Loucy (cell line): ENCODE measurements around the gene SERPINB6.

Experiments used
- H2AFZ ChIP-seq: fragments of 200-600 bp; sonication (generic); 2 replicates; pipeline ENCODE4 v1.6.0; 2016; ENCODE audit warnings: antibody characterized with exemption, mild to moderate bottlenecking, low read length, moderate library complexity
- H3F3A ChIP-seq: fragments of 200-600 bp; 2 replicates; pipeline ENCODE4 v1.6.0; 2016; ENCODE audit warnings: antibody characterized with exemption, low read depth, mild to moderate bottlenecking
- H3K27me3 ChIP-seq: fragments of 200-600 bp; sonication (generic); 2 replicates; pipeline ENCODE4 v1.6.1; 2014; ENCODE audit warnings: low read length, mild to moderate bottlenecking; ENCODE audit not compliant: insufficient read depth, poor library complexity, severe bottlenecking
- H3K36me3 ChIP-seq: fragments of 200-600 bp; sonication (generic); 2 replicates; pipeline ENCODE4 v1.6.1; 2016; ENCODE audit warnings: low read length; ENCODE audit not compliant: insufficient read depth
- H3K4me1 ChIP-seq: fragments of 200-600 bp; sonication (generic); 2 replicates; pipeline ENCODE4 v1.5.1; 2014; ENCODE audit warnings: low read length, mild to moderate bottlenecking; ENCODE audit not compliant: insufficient read depth, poor library complexity, severe bottlenecking
- H3K4me2 ChIP-seq: fragments of 200-600 bp; sonication (generic); 2 replicates; pipeline ENCODE4 v1.6.0; 2014; ENCODE audit warnings: antibody characterized with exemption, low read length, low read depth, mild to moderate bottlenecking; ENCODE audit not compliant: poor library complexity, severe bottlenecking
- H3K4me3 ChIP-seq: fragments of 200-600 bp; sonication (generic); 2 replicates; pipeline ENCODE4 v1.5.1; 2014; ENCODE audit warnings: low read length, mild to moderate bottlenecking, mixed read lengths; ENCODE audit not compliant: poor library complexity, severe bottlenecking
- H3K79me2 ChIP-seq: fragments of 200-600 bp; sonication (generic); 2 replicates; pipeline ENCODE4 v1.6.1; 2014; ENCODE audit warnings: low read length; ENCODE audit not compliant: insufficient read depth
- H3K9ac ChIP-seq: fragments of 200-600 bp; sonication (generic); 2 replicates; pipeline ENCODE4 v1.6.0; 2014; ENCODE audit warnings: mild to moderate bottlenecking, low read depth, low read length, moderate library complexity; ENCODE audit not compliant: poor library complexity, severe bottlenecking
- H3K9me2 ChIP-seq: fragments of 200-600 bp; sonication (generic); replicated peaks from 2 replicates; pipeline ENCODE4 v1.6.1; 2016; ENCODE audit warnings: low read depth, low read length, mixed read lengths
- H3K9me3 ChIP-seq: fragments of 200-600 bp; sonication (generic); 2 replicates; pipeline ENCODE4 v1.6.1; 2014; ENCODE audit warnings: mild to moderate bottlenecking, antibody characterized with exemption, low read length, low read depth; ENCODE audit not compliant: insufficient read depth
- H4K20me1 ChIP-seq: fragments of 200-600 bp; sonication (generic); 2 replicates; pipeline ENCODE4 v1.6.0; 2014; ENCODE audit warnings: antibody characterized with exemption, low read length, mild to moderate bottlenecking; ENCODE audit not compliant: insufficient read depth, poor library complexity, severe bottlenecking
- EZH2phosphoT487 ChIP-seq: fragments of 200-600 bp; IDR thresholded peaks from 2 replicates; pipeline ENCODE4 v1.6.1; 2018; ENCODE audit warnings: antibody characterized with exemption, mild to moderate bottlenecking, moderate library complexity, borderline replicate concordance
- TF ChIP-seq, protein P1 (sequence below): fragments of 200-600 bp; sonication (generic); conservative IDR thresholded peaks from 2 replicates; pipeline ENCODE4 v1.5.1; 2014; ENCODE audit warnings: mild to moderate bottlenecking, antibody characterized with exemption, low read length

The SERPINB6 gene

DNA sequence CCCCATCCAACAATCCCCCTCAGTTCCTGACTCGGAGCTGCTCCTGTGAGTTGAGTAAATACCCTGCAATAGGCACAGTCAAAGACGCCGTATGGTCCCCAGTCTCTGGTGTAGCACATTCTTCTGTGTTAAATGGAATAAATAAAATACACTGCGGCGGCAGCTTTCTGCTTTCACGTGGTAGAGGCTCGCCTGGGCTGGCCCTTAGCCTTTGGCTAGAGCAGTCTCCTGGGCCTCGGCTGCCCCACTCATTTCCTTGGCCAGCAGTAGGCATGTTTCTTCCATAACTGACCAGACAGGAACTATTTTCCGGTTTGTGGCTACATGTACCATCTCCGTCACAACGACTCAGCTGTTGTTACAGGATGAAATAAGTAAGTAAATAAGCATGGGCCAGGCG is 20.7 kb downstream of the SERPINB6 start:
- Histone ChIP-seq H3K79me2 (no peaks in the 10 kb centered on the region), H3K9me3 (no peaks in the 10 kb centered on the region), H3K9ac (no peak overlapping the region), H3K36me3 (no peaks in the 10 kb centered on the region), H3K9me2 (no peaks in the 10 kb centered on the region), H3K4me1 (peaks cover 4% of the 10 kb centered on the region), H4K20me1 (no peaks in the 10 kb centered on the region), H3K27me3 (no peaks in the 10 kb centered on the region), H3K4me2 (no peak overlapping the region), H2AFZ (no peak overlapping the region), H3K4me3 (no peak overlapping the region), H3F3A (no peaks in the 10 kb centered on the region)
- TF ChIP-seq, protein P1, sequence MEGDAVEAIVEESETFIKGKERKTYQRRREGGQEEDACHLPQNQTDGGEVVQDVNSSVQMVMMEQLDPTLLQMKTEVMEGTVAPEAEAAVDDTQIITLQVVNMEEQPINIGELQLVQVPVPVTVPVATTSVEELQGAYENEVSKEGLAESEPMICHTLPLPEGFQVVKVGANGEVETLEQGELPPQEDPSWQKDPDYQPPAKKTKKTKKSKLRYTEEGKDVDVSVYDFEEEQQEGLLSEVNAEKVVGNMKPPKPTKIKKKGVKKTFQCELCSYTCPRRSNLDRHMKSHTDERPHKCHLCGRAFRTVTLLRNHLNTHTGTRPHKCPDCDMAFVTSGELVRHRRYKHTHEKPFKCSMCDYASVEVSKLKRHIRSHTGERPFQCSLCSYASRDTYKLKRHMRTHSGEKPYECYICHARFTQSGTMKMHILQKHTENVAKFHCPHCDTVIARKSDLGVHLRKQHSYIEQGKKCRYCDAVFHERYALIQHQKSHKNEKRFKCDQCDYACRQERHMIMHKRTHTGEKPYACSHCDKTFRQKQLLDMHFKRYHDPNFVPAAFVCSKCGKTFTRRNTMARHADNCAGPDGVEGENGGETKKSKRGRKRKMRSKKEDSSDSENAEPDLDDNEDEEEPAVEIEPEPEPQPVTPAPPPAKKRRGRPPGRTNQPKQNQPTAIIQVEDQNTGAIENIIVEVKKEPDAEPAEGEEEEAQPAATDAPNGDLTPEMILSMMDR: no peak
- no peak for TF ChIP-seq EZH2phosphoT487

DNA sequence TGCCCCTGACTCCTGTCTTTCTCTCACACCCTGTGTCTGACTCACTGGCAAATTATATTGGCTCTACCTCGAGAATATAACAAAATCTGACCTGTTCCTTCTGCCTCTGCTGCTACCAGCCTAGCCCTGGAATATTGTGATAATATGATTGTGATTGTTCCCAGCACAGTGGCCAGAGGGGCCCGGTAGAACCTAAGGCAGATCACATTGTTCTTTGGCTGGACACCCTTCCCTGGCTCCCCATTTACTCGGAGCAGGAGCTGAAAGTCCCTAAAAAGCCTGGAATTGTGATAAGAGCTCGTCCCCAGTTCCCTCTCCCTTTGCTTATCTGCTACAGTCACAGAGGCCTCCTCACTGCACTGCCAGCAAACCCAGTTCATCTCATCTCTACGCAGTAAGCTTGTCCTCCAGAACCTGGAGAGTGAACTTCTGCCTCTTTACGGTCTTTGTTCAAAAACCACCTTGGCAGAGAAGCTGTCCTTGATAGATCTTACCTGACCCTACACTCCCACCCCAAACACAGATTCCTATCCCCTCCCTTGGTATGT is 21.8 kb downstream of the SERPINB6 start:
- Histone ChIP-seq H3K9ac (no peak overlapping the region), H3K4me3 (no peak overlapping the region), H3K27me3 (no peaks in the 10 kb centered on the region), H4K20me1 (no peaks in the 10 kb centered on the region), H3K36me3 (no peaks in the 10 kb centered on the region), H3K79me2 (no peaks in the 10 kb centered on the region), H3K9me3 (no peaks in the 10 kb centered on the region), H3K9me2 (no peaks in the 10 kb centered on the region), H2AFZ (no peak overlapping the region), H3K4me1 (peaks cover 10% of the 10 kb centered on the region), H3F3A (no peaks in the 10 kb centered on the region), H3K4me2 (no peak overlapping the region)
- TF ChIP-seq, protein P1: no peak
- TF ChIP-seq EZH2phosphoT487: no peak

DNA sequence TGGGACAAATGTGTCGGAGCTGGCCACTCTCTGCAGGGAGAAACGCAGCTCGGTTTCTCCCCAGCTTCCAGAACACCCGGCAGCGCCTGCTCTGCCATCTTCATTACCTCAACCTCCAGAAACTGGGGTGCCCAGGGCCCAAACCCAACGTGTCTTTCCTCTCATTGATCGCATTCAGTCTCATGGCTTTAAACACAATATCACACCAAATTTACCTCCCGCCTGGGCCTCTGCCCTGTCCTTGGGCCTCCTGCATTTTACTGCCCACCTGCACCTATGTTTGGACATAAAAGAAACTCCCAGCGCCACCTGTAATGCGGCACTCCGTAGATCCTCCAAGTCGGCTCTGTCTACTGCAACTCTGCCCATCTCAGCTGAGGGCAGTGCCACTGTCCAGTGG is 22.2 kb downstream of the SERPINB6 start:
- TF ChIP-seq EZH2phosphoT487: no peak
- TF ChIP-seq, protein P1: no peak
- Histone ChIP-seq H2AFZ (no peak overlapping the region), H3K36me3 (no peaks in the 10 kb centered on the region)

More for the DNA sequence above, 22.2 kb downstream of the SERPINB6 start:
- Histone ChIP-seq H3K27me3 (no peaks in the 10 kb centered on the region), H3K4me3 (no peak overlapping the region), H3K9ac (no peak overlapping the region), H3K79me2 (no peaks in the 10 kb centered on the region), H3K9me2 (no peaks in the 10 kb centered on the region), H3K4me2 (no peak overlapping the region), H3F3A (0 out of 2 replicates have a peak, but pooled peaks cover 2% of the 10 kb centered on the region), H4K20me1 (no peaks in the 10 kb centered on the region), H3K9me3 (no peaks in the 10 kb centered on the region), H3K4me1 (peaks cover 15% of the 10 kb centered on the region)
